Aorta (tissue), 5 donors: Measurements from ENCODE around the gene TYSND1. TPM values are rescaled to one million over a fixed set of nuclear protein-coding genes. Genes with fewer than 3 reads are reported as not detected.
A peak's percentile ranks its signal among the peaks of the same experiment; 100 is the strongest.
"Not testable (repeated sequence)": the region's sequence is repeated elsewhere in the genome, so short reads cannot be mapped to it uniquely, and the experiment has no call there.

Experiments
- ATAC-seq: fragments of 200-7000 bp; cut with Tn5 transposase; one replicate; pipeline ENCODE4 v1.9.1; 2022; ENCODE audit warnings: moderate library complexity; ENCODE audit not compliant: low FRiP score
- DNase-seq, 2 donors: peaks; one replicate each; pipeline ENCODE4 v3.0.0-alpha.2; 2020
- H3K27ac ChIP-seq, 2 donors: one replicate each; pipeline ENCODE4 v1.5.1; 2013; ENCODE audit warnings: low read length in 2 of 2, mild to moderate bottlenecking in 2 of 2, moderate library complexity in 2 of 2, control low read depth in 1 of 2, inconsistent platforms in 1 of 2, low read depth in 1 of 2
- H3K27me3 ChIP-seq, 2 donors: one replicate each; pipeline ENCODE4 v1.6.1; 2013; ENCODE audit warnings: control low read depth in 1 of 2, low read length in 1 of 2, mild to moderate bottlenecking in 1 of 2, moderate library complexity in 1 of 2; ENCODE audit not compliant: insufficient read depth in 2 of 2, control insufficient read depth in 1 of 2
- H3K36me3 ChIP-seq, 2 donors: one replicate each; pipeline ENCODE4 v1.6.1; 2013; ENCODE audit warnings: control low read depth in 1 of 2, low read length in 1 of 2, mild to moderate bottlenecking in 1 of 2; ENCODE audit not compliant: insufficient read depth in 2 of 2, control insufficient read depth in 1 of 2
- H3K4me1 ChIP-seq, 2 donors: one replicate each; pipeline ENCODE4 v1.6.1; 2013; ENCODE audit warnings: low read length in 2 of 2, control low read depth in 1 of 2, mild to moderate bottlenecking in 1 of 2, moderate library complexity in 1 of 2; ENCODE audit not compliant: insufficient read depth in 2 of 2, control insufficient read depth in 1 of 2
- H3K4me3 ChIP-seq, 2 donors: one replicate each; pipeline ENCODE4 v1.5.1; 2013; ENCODE audit warnings: low read length in 2 of 2, control low read depth in 1 of 2, mild to moderate bottlenecking in 1 of 2
- H3K9me3 ChIP-seq: one replicate; pipeline ENCODE4 v1.6.1; 2013; ENCODE audit warnings: mild to moderate bottlenecking, low read length; ENCODE audit not compliant: control insufficient read depth
- WGBS, 2 donors: extraction: QIAGEN DNeasy Blood & Tissue Kit; methylation state at CpG; one replicate each; pipeline ENCODE4 v1.1.7; 2013; 5-methylcytosine and 5-hydroxymethylcytosine counted together
- intact Hi-C, 2 donors: fragments of 100-400 bp; cut with DNase I; formaldehyde crosslinking; loops; one replicate each; pipeline versions ENCODE4 v1.14.2 to v1.15.0; 2022
- polyA plus RNA-seq, 2 donors: library from polyadenylated mRNA; stranded (reverse); fragments of 200-250 nt; gene quantifications; one replicate each; pipeline ENCODE4 v1.2.3, GENCODE V29; 2013
- total RNA-seq, 2 donors: library from RNA; stranded (reverse); fragmentation: NEBNext Ultra II Directional; extraction: Animal tissue kit (Norgen Biotek cat#: 25700); gene quantifications; one replicate each; pipeline ENCODE4 v1.2.1, GENCODE V29; 2021
- donor health status: healthy with polysubstance abuse.
- donor health status: Bipolar disorder and iron deficiency.
- donor health status: DM: no; HTN: no; CAD: no.
- donor health status: DM: no; HTN: no; CAD: no.
- donor health status: DM: yes; HTN: yes; CAD: no.

The TYSND1 gene
- total and polyA plus RNA-seq, 4 donors: 2.1 to 10.9 (median 7.6) TPM

GRCh38 chr10:70159366-70159765, 12.9 kb upstream of the TYSND1 start:
- H3K36me3 ChIP-seq, H3K9me3 ChIP-seq, intact Hi-C loops, H3K4me3 ChIP-seq, ATAC-seq, DNase-seq, H3K27ac ChIP-seq, H3K27me3 ChIP-seq, H3K4me1 ChIP-seq: not testable (repeated sequence)
- WGBS, 2 donors: 26 to 63% methylated on average over 3 of the region's 3 CpGs

DNA sequence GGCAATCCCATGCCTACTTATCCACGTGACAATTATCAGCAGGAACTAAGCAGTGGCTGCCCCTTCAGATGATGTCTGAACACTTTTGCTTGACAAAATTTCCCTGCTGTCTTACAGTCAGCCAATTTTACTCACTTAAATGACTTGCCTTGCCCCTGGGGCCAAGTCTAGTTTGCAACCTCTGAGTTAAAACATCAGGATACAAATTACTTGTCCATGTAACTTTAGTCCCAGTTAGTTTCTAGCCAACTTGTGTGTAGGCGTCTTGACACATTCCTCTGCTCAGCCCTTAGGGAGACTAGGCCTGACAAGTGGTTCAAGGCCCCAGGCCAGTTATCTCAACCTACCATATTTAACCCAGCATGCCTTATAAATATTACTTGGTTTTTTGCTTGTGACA, 11.6 kb upstream of the TYSND1 start:
- no peaks in the 10 kb centered on the region for H3K27me3 ChIP-seq
- peaks cover 0 to 7% of the 10 kb centered on the region in 2 donors for H3K4me1 ChIP-seq
- no peak overlapping the region for H3K4me3 ChIP-seq
- no peak overlapping the region for H3K27ac ChIP-seq
- H3K36me3 ChIP-seq: peaks cover 0 to 10% of the 10 kb centered on the region in 2 donors
- DNase-seq: no peak
- 22 to 24% methylated on average over 2 of the region's 2 CpGs for WGBS, 2 donors
- ATAC-seq: no peak
- intact Hi-C loops: no loop called here
- no peaks in the 10 kb centered on the region for H3K9me3 ChIP-seq

- ATAC-seq: no peak
- Histone ChIP-seq H3K27ac (no peak overlapping the region), H3K9me3 (no peaks in the 10 kb centered on the region), H3K4me3 (no peak overlapping the region), H3K36me3 (peaks cover 0 to 12% of the 10 kb centered on the region in 2 donors), H3K27me3 (no peaks in the 10 kb centered on the region), H3K4me1 (peaks cover 0 to 3% of the 10 kb centered on the region in 2 donors)
- 62 to 66% methylated on average over 3 of the region's 3 CpGs for WGBS, 2 donors
- intact Hi-C loops: no loop called here
- DNase-seq: no peak
Measured at GRCh38 chr10:70155255-70155838, 8.8 kb upstream of the TYSND1 start.

GRCh38 chr10:70148516-70148915, 2.0 kb upstream of the TYSND1 start:
- Histone ChIP-seq H3K4me1 (no peaks in the 10 kb centered on the region), H3K4me3 (no peak overlapping the region), H3K36me3 (peaks cover 0 to 2% of the 10 kb centered on the region in 2 donors), H3K9me3 (no peaks in the 10 kb centered on the region), H3K27ac (no peak overlapping the region), H3K27me3 (no peaks in the 10 kb centered on the region)
- intact Hi-C loops: no loop called here
- 84 to 87% methylated on average over 5 of the region's 5 CpGs for WGBS, 2 donors
- ATAC-seq (no peak), DNase-seq (no peak)

DNA sequence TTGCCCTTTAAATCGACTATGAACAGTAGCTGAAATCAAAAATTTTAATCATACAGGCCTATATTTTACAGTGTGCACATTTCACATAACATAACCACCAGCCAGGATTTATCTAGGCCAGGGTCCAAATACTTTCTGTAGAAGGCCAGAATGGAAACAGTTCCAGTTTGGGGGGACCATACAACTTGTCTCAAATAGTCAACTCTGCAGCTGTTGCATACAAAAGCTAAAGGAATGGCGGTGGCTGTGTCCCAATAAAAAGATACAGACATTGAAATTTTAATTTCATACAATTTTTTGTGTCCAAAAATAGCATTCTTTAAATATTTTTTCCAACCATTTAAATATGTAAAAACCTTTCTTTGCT, 742 bp upstream of the TYSND1 start:
- DNase-seq (no peak), ATAC-seq (no peak)
- 4 to 6% methylated on average over 2 of the region's 2 CpGs for WGBS, 2 donors
- no peak overlapping the region for H3K4me3 ChIP-seq
- peaks cover 0 to 2% of the 10 kb centered on the region in 2 donors for H3K36me3 ChIP-seq
- no peak overlapping the region for H3K27ac ChIP-seq
- H3K9me3 ChIP-seq: no peaks in the 10 kb centered on the region
- intact Hi-C loops: loop anchor here in 1 of 2 donors (2.0 kb wide), 2 partner anchors 24 to 30 kb away; partner anchors contain the start of gene SAR1A
- no peaks in the 10 kb centered on the region for H3K27me3 ChIP-seq
- H3K4me1 ChIP-seq: no peaks in the 10 kb centered on the region

- H3K4me3 ChIP-seq: peak overlapping the region; percentile 22 to 64
- intact Hi-C loops: loop anchor here in 1 of 2 donors (2.0 kb wide), 2 partner anchors 25 to 29 kb away; partner anchors contain the start of gene SAR1A
- peak overlapping the region; percentile 29 to 38 for H3K27ac ChIP-seq
- peak; percentile 82 to 92 for DNase-seq
- no peaks in the 10 kb centered on the region for H3K9me3 ChIP-seq
- peak; percentile 76 for ATAC-seq
- 0% methylated on average over 84 to 98 of the region's 98 CpGs for WGBS, 2 donors
- H3K4me1 ChIP-seq: no peaks in the 10 kb centered on the region
- H3K36me3 ChIP-seq: no peaks in the 10 kb centered on the region
- no peaks in the 10 kb centered on the region for H3K27me3 ChIP-seq
Measured at GRCh38 chr10:70145666-70146488, 623 bp downstream of the TYSND1 start.

DNA sequence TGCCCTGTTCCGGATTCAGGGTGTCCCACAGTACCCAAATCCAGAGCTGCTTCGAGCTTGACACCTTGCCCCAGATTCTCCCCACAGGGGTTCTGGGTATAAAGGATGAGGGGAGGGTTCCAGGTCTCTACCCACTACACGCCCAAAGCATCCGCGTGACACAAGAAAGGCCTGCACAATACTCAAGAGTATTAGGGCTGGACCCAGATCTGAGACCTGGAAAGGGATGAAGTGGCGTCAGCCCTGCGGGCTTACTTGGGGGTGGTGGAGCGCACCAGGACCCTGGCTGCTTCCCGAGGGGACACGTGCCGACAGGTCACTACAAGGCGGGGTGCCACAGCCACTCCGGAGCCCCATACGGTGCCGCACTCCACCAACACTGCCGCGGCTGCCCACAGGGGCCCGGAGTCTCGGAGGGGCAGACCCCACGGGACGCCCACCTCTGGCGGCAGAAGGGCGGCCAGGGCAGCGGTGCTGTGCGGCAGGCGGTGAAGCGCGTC, 1.3 kb downstream of the TYSND1 start:
- Histone ChIP-seq H3K4me1 (no peaks in the 10 kb centered on the region), H3K4me3 (peak overlapping the region; percentile 22 to 64), H3K27ac (peak overlapping the region in 1 of 2 donors; percentile 38), H3K9me3 (no peaks in the 10 kb centered on the region), H3K36me3 (no peaks in the 10 kb centered on the region), H3K27me3 (no peaks in the 10 kb centered on the region)
- no peak for ATAC-seq
- 7 to 11% methylated on average over 13 to 28 of the region's 28 CpGs for WGBS, 2 donors
- DNase-seq: peak in 1 of 2 donors; percentile 82
- intact Hi-C loops: no loop called here

DNA sequence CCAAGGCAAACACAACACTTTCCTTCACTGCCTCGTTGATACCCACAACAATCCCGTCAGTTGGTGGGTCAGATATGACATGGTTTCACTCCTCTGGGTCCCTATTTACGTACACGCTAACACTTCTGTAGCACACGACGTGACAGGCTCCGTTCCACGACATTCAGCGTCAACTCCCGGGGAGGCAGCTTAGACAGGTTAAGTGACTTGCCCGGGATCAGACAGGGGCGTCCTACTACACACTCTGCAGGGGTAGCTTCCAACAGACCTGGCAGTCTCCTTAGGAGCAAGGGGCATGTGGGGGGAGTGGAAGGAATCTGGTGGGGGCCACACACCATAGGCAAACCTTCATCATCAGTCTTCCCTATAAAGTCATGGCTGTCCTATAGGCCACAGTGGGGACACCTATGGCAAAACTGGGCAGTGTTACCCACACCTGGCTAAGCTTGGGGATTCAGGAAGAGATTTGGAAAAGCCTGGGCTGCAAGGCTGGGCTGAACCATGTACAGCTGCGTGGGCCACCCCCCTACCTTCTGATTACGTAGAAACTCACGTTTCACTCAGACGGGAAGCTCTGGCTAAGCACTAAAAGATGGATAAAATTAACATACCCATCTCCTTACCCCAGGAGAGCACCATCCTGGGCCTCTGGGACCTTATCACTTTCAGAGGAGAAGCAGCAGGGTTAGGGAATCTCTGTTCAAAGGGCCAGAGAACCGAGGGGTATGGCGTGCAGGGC, 2.0 kb downstream of the TYSND1 start:
- DNase-seq: peak in 1 of 2 donors; percentile 68
- Histone ChIP-seq H3K27me3 (no peaks in the 10 kb centered on the region), H3K27ac (no peak overlapping the region), H3K9me3 (no peaks in the 10 kb centered on the region), H3K36me3 (no peaks in the 10 kb centered on the region), H3K4me3 (no peak overlapping the region), H3K4me1 (no peaks in the 10 kb centered on the region)
- intact Hi-C loops: no loop called here
- ATAC-seq: no peak
- 83 to 84% methylated on average over 18 of the region's 18 CpGs for WGBS, 2 donors
